GM03348 (cell line): ENCODE data around the gene NOTUM.

Source experiments
- DNase-seq: peaks from one replicate; pipeline ENCODE4 v3.0.0; 2012; ENCODE audit warnings: low spot score

The NOTUM gene

GRCh38 chr17:81909966-81910839, 50.8 kb downstream of the NOTUM start:
- DNase-seq: no peak

DNA sequence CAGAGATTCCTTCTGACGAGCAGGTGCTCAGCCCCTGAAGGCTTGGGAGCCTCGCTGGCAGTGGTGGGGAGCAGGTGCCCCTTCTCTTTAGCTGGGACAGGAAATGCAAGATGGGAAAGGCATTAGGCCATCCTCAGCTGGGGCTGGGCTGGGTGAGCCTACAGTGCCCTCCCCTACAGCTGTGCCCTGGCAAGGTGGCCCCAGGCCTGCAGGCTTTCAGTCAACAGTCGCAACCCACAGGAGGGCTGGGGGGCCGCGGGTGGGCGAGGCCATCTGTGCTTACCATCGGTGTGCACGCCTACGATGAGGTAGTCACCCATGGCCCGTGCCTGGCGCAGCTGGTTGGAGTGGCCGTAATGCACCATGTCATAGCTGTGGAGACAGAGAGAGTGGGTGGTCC, 51.8 kb downstream of the NOTUM start:
- DNase-seq: no peak

DNA sequence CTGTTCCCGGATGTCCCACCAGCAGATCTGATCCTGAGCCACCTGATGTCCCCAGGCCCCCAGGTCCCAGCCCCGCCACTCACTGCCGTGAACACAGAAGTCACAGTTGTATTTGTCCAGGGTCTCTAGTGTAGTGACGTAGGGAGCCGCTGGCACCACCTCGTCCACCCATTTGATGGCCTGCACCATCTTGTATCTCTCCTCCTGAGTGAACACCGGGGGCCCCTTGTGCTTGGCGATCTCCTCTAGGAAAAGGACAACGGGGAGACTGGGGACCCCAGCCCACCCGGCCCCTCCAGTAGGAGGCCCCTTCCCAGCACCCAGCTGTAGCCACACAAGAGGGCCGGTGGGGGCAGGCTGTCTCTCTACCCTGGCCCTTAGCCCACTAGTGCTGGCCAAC, 52.2 kb downstream of the NOTUM start:
- DNase-seq: no peak

DNA sequence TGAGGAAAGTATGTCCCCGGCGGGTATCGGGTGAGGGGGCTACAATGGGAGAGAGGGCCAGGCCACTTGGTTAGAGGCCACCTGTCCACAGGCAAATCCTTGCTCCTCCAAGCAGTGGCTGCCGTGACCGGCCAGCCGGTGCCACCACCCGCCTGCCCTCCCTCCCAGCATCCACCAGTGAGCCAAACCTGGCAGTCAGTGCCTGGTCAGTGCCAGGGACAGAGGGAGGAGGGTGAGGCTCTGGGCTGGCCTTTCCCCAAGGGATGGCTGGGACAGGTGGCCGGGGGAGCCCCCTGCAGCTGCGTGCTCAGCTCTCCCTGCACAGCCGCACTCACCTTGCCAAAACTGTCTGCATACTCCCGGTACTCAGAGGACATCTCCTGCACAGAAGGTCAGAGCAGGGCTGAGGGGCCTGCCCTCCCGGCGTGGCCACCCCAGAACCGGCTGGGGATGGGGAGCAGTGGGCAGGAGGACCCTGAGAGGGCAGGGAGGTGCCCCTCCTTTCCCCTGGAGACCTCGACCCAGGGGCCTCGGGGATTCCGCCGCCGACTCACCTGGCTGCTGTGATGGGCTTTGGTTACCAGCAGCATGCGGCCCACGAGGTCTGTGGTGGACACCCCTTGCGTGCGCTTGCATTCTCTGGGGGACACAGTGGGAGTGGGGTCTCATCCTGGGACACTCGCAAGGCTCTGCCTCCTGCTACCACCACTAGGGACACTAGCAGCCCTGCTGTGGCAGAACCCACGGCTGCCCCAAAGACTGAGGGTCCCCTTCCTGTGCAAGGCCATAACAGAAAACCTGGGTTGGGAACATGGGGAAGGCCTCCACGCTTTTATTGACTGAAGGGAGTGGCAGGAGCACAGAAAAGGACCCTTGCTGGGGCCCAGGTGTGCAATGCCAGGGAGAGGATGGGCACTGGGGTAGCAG, 53.5 kb downstream of the NOTUM start:
- no peak for DNase-seq

DNA sequence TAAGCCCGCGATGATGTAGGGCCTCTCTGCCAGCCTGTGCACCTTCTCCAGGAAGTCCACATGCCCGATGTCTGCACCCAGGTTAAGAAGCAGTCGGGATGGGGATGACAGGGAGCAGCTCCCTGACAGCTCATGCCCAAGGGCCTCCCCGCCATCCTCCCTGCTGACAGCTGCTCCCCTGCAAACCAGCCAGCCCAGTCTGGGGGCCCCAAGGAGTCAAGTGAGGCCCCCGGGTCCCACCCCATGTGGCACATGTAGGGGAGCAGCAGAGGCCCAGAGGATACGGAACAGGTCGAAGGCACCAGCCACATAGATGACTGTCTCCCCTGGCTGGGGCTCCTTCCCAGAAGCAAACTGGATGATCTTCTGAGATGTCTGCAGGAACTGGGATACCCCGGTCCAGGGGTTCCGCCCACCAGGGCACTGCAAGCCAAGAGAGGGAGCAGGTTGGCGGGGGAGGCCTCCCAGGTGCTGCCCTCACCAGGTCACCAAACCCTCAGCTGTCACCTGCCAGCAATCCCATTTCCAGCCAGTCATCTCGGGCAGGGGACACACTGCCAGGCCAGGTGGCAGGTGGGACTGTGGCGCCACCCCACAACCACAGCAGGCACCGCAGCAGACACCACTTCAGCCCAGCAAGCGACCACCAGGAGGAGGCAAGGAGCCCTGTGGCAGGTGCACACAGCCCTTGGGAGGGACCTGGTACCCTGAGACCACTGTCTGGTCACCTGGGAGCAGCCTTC, 54.3 kb downstream of the NOTUM start:
- DNase-seq: no peak

GRCh38 chr17:81905993-81906392, 55.0 kb downstream of the NOTUM start:
- DNase-seq: no peak

DNA sequence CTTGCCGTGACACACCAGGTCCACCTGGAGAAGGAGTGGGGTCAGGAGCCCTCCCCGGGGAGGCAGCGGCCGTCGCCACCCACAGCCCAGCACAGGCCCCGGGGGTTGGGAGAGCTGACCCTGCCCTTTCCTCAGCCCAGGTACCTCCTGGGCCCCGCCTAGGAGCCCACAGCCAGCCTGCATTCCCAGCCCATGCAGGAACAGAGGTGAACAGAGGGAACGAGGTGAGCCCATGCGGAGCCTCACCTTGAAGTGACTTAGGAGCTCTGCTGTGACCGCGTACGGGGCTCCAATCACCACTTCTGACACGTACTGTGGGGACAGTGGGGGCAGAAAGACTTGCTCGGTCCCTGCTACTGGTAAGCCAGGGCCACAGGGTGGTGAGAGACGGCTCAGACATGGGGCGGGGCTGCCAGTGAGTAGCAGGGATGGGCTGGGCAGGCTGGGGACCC, 55.5 kb downstream of the NOTUM start:
- no peak for DNase-seq

DNA sequence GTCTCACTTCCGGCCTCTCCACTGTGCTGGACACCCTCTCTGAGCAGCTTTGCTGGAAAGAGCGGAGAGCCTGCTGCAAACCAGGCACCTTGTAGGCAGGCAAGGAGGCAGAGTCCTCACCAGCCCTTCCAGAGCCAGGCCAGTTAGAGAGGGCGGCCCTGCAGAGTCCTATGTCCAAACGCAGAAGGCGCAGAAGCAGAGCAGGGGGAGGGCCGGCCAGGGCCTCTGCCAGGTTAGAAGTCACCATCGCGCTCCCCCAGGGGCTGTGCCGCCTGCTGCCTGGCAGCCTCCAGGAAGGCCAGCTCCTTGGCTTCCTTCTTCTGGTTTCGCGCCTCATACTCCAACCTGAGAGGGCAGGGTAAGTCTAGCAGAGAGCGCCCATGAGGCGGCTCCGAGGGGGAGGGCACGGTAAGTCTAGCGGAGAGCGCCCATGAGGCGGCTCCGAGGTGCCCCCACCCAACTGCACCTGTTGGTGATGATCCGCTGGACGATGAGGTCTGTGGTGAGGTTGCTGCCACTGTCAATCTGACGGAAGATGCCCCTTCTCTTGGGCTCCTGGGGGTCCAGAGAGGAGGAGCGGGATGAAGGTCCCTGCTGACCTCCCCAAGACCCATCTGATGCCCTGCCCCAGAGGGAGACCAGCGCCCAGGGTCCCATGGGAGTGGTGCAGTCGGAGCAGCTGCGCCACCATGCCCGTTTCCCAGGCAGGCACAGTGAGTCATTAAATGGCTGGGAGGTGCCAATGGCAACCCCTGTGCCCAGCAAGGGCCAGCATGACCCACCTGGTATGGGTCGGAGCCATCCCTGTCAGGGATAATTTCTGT, 56.2 kb downstream of the NOTUM start:
- no peak for DNase-seq

DNA sequence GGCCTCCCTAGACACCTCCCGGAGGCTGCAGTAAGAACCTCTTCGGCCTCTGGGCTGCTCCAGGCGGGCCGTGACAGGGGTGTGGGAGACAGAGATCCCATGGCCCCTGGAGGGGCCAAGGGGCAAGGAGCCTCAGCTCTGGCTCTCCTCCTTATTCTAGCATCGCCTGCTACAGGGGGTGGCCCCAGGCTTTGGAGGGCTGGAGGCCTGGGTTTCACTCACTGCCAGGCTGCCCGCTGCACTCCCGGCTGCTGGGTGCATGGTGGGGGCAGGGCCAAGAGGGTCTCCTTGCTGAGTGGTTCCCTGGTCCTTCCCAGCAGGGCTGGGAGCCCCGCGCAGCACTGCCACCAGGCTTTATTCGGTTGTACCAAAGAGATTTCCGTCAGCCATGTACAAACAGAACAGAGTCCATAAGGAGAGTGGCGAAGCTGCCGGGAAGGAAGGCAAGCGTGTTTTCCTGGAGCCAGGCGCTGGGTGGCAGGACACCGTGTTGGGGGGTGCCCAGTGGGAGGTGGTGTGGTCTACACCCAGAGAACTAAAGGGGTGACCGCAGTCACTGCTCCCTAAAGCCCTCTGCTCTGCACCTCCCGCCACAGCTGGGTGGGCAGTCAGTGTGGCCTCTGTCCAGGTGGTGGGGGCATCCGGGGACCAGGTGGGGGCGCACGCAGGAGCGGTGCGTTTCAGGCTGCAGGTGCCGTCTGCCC, 56.9 kb downstream of the NOTUM start:
- DNase-seq: no peak

GRCh38 chr17:81903415-81903831, 57.6 kb downstream of the NOTUM start:
- DNase-seq: no peak

- DNase-seq: no peak
These were observed 58.2 kb downstream of the NOTUM start for GRCh38 chr17:81902653-81903414.
